ENCODE measurements around the gene TAP1. TPM values are rescaled to one million over a fixed set of nuclear protein-coding genes. Genes with fewer than 3 reads are reported as not detected.

The TAP1 gene
- total RNA-seq, 2 experiments from 2014 or later, result 319 to 328 TPM

DNA sequence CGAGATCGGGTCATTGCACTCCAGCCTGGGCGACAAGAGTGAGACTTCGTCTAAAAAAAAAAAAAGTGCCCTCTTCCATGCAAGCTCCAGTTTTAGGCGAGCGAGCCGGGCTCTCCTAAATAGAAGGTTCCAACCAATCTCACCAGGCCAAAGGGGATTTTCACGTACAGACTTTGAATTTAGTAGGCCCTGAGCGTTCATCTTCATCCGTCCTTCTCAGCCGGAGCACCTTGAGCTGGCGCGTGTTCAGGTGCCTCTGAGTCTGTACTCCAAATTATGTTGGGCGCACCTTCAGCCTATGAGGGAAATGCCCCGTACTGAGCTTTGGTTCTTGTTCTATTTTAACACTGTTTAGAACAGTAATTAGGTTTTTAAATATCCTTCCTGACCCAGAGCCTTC, 14.1 kb downstream of the TAP1 start:
- Mint-ChIP-seq H3K9me3 (ENCODE audit: insufficient read depth) (no peaks in the 10 kb centered on the region), H3K27me3 (ENCODE audit: low read depth) (no peaks in the 10 kb centered on the region), H3K4me1 (ENCODE audit: low read depth) (peaks cover 70% of the 10 kb centered on the region), H3K4me3 (peak overlapping the region; percentile 82), H3K36me3 (ENCODE audit: low read depth) (peaks cover 81% of the 10 kb centered on the region), H3K27ac (peak overlapping the region; percentile 99)
- DNase-seq (peak; percentile 22), ATAC-seq (no peak)
- ChIA-PET CTCF (interaction anchor here (0.8 to 10.8 kb wide), 25 partner anchors 8 to 180 kb away, joined by 3 to 512 read pairs (median 11); partner anchors contain the start of genes BRD2, HLA-DMA, HLA-DMB and PSMB9), POLR2A (interaction anchor here (0.6 to 11.9 kb wide), 9 partner anchors 8 to 216 kb away, joined by 3 to 812 read pairs (median 27); partner anchors contain the start of genes BRD2, PSMB9 and TAP1)

DNA sequence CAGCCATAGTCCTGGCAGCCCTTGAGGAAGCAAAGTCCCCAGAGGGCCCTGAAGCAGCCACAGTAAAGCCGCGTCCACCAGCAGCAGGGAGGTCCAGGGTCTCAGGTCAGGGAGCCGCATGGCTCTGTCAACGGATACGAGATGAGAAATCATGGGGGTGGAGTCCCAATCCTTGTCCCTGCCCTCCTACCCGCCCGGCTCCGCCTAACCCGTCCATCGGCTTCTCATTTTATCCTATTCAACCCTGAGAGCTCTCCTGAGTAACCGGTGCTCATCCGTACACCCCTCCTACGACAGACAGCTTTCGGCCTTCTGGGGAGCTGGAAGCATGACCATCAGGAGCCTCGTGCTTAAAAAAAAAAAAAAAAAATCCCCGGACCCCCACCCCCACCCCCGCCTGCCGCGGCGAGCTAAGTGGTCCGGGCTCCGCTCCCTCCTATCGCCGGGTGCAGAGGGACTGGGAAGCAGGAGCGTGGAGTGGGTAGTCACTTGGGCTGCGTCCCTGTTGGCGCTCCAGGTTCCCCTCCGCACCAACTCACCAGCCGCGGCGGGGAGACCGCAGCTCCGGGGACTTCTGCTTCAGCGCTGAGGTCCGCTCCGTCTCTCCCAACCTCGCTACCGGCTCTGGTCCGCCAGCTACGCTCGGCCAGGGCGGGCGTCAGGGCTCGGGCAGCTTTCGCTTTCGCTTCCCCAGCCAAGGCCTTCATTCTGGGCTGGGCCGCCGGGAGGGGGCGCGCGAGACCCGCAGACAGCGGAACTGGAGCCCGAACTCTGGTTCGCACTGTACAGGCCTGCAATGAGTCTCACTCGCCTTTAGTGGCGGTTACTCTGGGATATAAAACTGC, 15.2 kb downstream of the TAP1 start, which contains the start of gene TAP2:
Gene TAP2 (minus strand): TSS at position 626 of the 845 bp plus-strand sequence. CDS start 506 bp downstream, at position 120.
- peaks cover 83% of the 10 kb centered on the region for H3K36me3 Mint-ChIP-seq (ENCODE audit: low read depth)
- H3K4me1 Mint-ChIP-seq (ENCODE audit: low read depth), result peaks cover 80% of the 10 kb centered on the region
- POLR2A ChIA-PET, result interaction anchor here (0.8 to 11.9 kb wide), 17 partner anchors 7 to 643 kb away, joined by 3 to 812 read pairs (median 5); partner anchors contain the start of genes BRD2, HLA-DMA, PSMB9 and TAP1
- CTCF ChIA-PET, result interaction anchor here (0.6 to 10.8 kb wide), 52 partner anchors 8 to 709 kb away, joined by 3 to 512 read pairs (median 5); partner anchors contain the start of genes BRD2, GPSM3, HLA-DMA and HLA-DMB
- peak; percentile 98 for DNase-seq
- ATAC-seq, result peak; percentile 85
- H3K4me3 Mint-ChIP-seq, result peak within 1 kb of the TSS; percentile 82
- no peaks in the 10 kb centered on the region for H3K27me3 Mint-ChIP-seq (ENCODE audit: low read depth)
- no peaks in the 10 kb centered on the region for H3K9me3 Mint-ChIP-seq (ENCODE audit: insufficient read depth)
- H3K27ac Mint-ChIP-seq, result peak within 1 kb of the TSS; percentile 99

DNA sequence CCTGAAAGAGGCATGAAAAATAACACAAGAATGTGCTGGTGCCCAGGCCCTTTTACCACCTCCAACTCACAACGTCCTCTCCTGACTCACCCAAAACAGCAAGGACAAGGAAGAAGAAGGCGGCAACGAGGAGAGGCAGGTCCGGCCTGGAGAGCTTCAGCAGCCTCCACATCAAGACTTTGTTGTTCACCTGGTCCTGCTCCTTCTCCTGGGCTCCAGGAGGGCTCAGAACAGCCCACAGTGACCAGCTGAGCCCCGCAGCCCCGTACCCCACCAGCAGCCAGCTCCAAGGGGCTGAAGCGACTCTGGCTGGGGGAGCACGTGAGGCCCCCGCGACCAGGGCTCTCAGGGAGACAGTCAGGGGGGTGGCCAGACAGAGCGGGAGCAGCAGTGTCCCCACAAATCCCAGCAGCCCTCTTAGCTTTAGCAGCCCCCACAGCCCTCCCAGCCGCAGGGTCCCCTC, 15.8 kb downstream of the TAP1 start:
- ChIA-PET POLR2A (interaction anchor here (0.8 to 11.9 kb wide), 14 partner anchors 9 to 215 kb away, joined by 3 to 812 read pairs (median 6); partner anchors contain the start of genes BRD2, HLA-DMA, PSMB9 and TAP1), CTCF (interaction anchor here (0.8 to 10.8 kb wide), 32 partner anchors 8 to 427 kb away, joined by 3 to 512 read pairs (median 8); partner anchors contain the start of genes BRD2, HLA-DMA, HLA-DMB and PSMB9)
- no peak for ATAC-seq
- no peaks in the 10 kb centered on the region for H3K27me3 Mint-ChIP-seq (ENCODE audit: low read depth)
- H3K4me1 Mint-ChIP-seq (ENCODE audit: low read depth), result peaks cover 87% of the 10 kb centered on the region
- H3K27ac Mint-ChIP-seq, result peak overlapping the region; percentile 99
- no peaks in the 10 kb centered on the region for H3K9me3 Mint-ChIP-seq (ENCODE audit: insufficient read depth)
- peak; percentile 21 for DNase-seq
- H3K4me3 Mint-ChIP-seq, result peak overlapping the region; percentile 82
- H3K36me3 Mint-ChIP-seq (ENCODE audit: low read depth), result peaks cover 84% of the 10 kb centered on the region

DNA sequence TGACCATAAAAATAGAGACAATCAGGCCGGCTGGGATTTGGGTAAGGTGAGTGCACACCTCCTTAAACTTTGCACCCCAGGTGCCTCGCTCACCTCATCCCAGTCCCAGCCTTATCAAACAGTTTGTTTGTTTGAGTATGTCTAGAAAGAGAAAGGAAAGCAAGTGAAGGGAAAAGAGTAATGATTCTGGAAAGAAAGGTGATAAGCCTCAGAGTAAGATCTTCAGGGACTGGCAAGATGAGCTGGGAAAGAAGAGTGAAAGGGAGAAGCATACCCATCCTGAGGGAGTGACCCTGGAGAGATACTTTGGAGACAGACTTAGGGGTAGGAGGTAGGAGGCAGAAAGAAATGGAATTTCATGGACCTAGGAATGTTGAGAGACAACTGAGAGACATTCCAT, 16.6 kb downstream of the TAP1 start:
- H3K27ac Mint-ChIP-seq, result peak overlapping the region; percentile 99
- no peaks in the 10 kb centered on the region for H3K9me3 Mint-ChIP-seq (ENCODE audit: insufficient read depth)
- peaks cover 84% of the 10 kb centered on the region for H3K36me3 Mint-ChIP-seq (ENCODE audit: low read depth)
- H3K27me3 Mint-ChIP-seq (ENCODE audit: low read depth), result no peaks in the 10 kb centered on the region
- H3K4me1 Mint-ChIP-seq (ENCODE audit: low read depth), result peaks cover 89% of the 10 kb centered on the region
- peak overlapping the region; percentile 82 for H3K4me3 Mint-ChIP-seq
- DNase-seq, result peak; percentile 16
- POLR2A ChIA-PET, result interaction anchor here (10.2 to 11.9 kb wide), 2 partner anchors 20 to 135 kb away, joined by 381 to 812 read pairs; partner anchors contain the start of genes BRD2, PSMB9 and TAP1
- no peak for ATAC-seq
- CTCF ChIA-PET, result interaction anchor here (3.4 to 10.8 kb wide), 4 partner anchors 12 to 149 kb away, joined by 62 to 512 read pairs (median 232); partner anchors contain the start of genes PSMB9 and TAP1

DNA sequence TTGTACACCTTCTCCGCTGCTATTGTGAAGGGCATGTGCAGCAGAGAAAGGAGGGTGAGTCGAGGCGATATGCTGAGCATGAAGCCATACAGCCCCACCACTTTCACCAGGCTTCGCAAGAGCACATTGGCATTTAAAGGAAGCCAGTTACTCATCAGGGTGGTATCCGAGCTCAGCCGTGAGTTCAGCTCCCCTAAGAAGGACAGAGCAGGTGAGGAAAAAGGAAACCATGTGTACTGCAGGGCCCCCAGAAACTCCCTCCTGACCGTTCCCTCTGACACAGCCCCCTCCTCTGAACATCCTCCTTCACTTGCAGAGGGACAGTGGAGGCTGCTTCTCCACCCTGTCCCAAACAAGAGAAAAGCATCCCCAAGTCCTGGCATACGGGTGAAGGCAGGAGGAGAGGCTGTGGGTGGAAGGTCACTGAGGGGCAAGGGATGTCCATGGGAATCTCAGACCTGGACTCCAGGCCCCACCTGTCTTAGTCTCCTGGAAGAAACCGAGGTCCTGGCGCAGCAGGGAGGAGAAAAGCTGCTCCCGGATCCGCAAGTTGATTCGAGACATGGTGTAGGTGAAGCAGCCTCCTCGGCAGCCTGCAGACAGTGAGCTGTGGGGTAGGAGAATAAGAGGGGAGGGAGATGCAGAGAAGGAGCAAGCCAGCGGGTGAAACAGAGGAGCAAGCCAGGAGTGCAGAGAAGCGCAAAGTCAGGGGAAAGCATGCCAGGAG, 18.2 kb downstream of the TAP1 start:
- Mint-ChIP-seq H3K4me3 (no peak overlapping the region), H3K36me3 (ENCODE audit: low read depth) (peaks cover 84% of the 10 kb centered on the region), H3K9me3 (ENCODE audit: insufficient read depth) (no peaks in the 10 kb centered on the region), H3K4me1 (ENCODE audit: low read depth) (peaks cover 80% of the 10 kb centered on the region), H3K27me3 (ENCODE audit: low read depth) (no peaks in the 10 kb centered on the region), H3K27ac (peak overlapping the region; percentile 19)
- DNase-seq (peak; percentile 18), ATAC-seq (no peak)
- CTCF ChIA-PET, result interaction anchor here (1.3 to 4.4 kb wide), 2 partner anchors 18 to 33 kb away, joined by 3 to 27 read pairs; partner anchors contain the start of genes PSMB9 and TAP1
- POLR2A ChIA-PET, result interaction anchor here (0.6 to 3.9 kb wide), 8 partner anchors 8 to 600 kb away, joined by 3 to 21 read pairs (median 3); partner anchors contain the start of genes PSMB9 and TAP1

DNA sequence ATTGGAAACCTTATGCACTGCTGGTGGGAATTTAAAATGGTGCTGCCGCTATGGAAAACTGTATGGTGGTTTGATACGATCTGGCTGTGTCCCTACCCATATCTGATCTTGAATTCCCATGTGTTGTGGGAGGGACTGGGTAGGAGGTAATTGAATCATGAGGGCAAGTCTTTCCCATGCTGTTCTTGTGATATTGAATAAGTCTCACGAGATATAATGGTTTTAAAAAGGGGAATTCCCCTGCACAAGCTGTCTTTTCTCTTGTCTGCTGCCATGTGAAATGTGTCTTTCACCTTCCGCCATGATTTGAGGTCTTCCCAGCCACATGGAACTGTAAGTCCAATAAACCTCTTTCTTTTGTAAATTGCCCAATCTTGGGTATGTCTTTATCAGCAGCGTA, 19.8 kb downstream of the TAP1 start:
- POLR2A ChIA-PET, result interaction anchor here (0.6 to 3.9 kb wide), 4 partner anchors 11 to 138 kb away, joined by 3 to 21 read pairs (median 10); partner anchors contain the start of genes PSMB9 and TAP1
- DNase-seq, result peak; percentile 10
- H3K27ac Mint-ChIP-seq, result peak overlapping the region; percentile 30
- no peaks in the 10 kb centered on the region for H3K27me3 Mint-ChIP-seq (ENCODE audit: low read depth)
- H3K36me3 Mint-ChIP-seq (ENCODE audit: low read depth), result peaks cover 91% of the 10 kb centered on the region
- ATAC-seq, result no peak
- no peak overlapping the region for H3K4me3 Mint-ChIP-seq
- CTCF ChIA-PET, result interaction anchor here (1.0 to 4.4 kb wide), 3 partner anchors 20 to 151 kb away, joined by 3 to 27 read pairs (median 3); partner anchors contain the start of gene TAP1
- H3K9me3 Mint-ChIP-seq (ENCODE audit: insufficient read depth), result no peaks in the 10 kb centered on the region
- H3K4me1 Mint-ChIP-seq (ENCODE audit: low read depth), result peaks cover 72% of the 10 kb centered on the region

DNA sequence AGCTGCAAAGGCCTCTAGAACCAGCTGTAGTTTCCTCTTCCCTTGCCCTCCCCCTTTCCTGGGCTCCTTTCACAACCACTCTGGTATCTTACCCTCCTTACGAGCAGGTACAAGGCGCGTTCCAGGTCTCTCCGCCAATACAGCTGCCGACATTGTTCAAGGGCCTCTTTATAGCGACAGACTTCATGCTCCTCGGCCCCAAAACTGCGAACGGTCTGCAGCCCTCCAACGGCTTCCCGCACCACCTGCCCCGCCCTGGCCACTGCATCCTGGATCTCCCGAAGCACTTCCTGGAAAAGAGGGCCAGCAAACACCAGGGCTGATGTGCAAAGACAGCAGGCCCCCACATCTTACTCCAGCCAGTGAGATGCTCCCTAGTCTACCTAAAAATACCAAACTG, 21.0 kb downstream of the TAP1 start:
- Mint-ChIP-seq H3K9me3 (ENCODE audit: insufficient read depth) (no peaks in the 10 kb centered on the region), H3K4me3 (no peak overlapping the region), H3K27me3 (ENCODE audit: low read depth) (no peaks in the 10 kb centered on the region), H3K27ac (peak overlapping the region; percentile 21), H3K4me1 (ENCODE audit: low read depth) (peaks cover 73% of the 10 kb centered on the region), H3K36me3 (ENCODE audit: low read depth) (peaks cover 97% of the 10 kb centered on the region)
- DNase-seq, result peak; percentile 17
- CTCF ChIA-PET, result interaction anchor here (0.9 to 4.4 kb wide), 3 partner anchors 21 to 35 kb away, joined by 3 to 27 read pairs (median 4); partner anchors contain the start of gene TAP1
- ATAC-seq, result no peak
- POLR2A ChIA-PET, result interaction anchor here (0.5 to 3.9 kb wide), 5 partner anchors 9 to 141 kb away, joined by 3 to 21 read pairs (median 3); partner anchors contain the start of genes PSMB9 and TAP1

DNA sequence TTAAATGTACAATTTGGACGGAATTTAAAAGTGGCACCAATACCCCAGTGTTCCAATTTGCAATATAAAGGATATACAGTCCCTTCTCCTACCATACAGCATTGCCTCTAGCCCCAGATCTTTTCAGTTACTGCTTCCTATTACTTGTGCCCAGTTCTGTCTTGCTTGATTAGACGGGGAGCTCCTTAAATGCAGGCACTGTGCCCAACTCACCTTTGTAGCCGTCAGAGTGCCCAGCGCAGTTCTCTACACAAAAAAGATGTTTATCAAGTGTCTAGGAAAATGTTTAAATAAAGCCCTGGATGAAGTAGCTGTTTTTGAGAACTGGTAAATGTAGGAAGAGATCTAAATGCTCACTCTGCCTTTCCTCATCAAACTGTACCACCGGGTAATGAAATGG, 22.6 kb downstream of the TAP1 start:
- Mint-ChIP-seq H3K27me3 (ENCODE audit: low read depth) (no peaks in the 10 kb centered on the region), H3K27ac (no peak overlapping the region), H3K4me1 (ENCODE audit: low read depth) (peaks cover 61% of the 10 kb centered on the region), H3K9me3 (ENCODE audit: insufficient read depth) (no peaks in the 10 kb centered on the region), H3K4me3 (no peak overlapping the region), H3K36me3 (ENCODE audit: low read depth) (peaks cover 85% of the 10 kb centered on the region)
- POLR2A ChIA-PET, result interaction anchor here (0.7 to 1.2 kb wide), 4 partner anchors 9 to 141 kb away, joined by 3 to 4 read pairs (median 3); no protein-coding TSS in a partner anchor
- DNase-seq, result no peak
- no peak for ATAC-seq
- CTCF ChIA-PET, result interaction anchor here (0.9 to 2.6 kb wide), 3 partner anchors 8 to 37 kb away, joined by 3 to 17 read pairs (median 3); partner anchors contain the start of gene TAP2

DNA sequence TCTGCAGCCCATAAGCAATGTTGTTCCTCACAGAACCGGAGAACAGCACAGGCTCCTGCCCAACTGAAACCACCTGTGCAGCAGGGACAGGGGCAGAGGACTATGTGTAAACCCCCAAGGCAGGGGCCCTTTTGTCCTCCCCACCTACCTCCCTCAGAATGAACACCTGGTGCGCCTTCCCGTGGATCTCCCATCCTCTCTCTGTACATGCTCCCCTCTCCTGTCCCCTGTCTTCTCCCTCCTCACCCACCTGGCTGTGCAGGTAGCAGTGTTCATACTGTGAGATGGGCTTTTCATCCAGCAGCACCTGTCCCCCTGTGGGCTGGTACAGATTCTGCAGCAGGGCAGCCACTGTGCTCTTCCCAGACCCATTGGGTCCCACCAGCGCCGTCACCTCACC, 23.5 kb downstream of the TAP1 start:
- peaks cover 52% of the 10 kb centered on the region for H3K4me1 Mint-ChIP-seq (ENCODE audit: low read depth)
- H3K4me3 Mint-ChIP-seq, result no peak overlapping the region
- no peak for ATAC-seq
- DNase-seq, result no peak
- peaks cover 76% of the 10 kb centered on the region for H3K36me3 Mint-ChIP-seq (ENCODE audit: low read depth)
- POLR2A ChIA-PET, result interaction anchor here (1.0 to 4.2 kb wide), 3 partner anchors 9 to 15 kb away, joined by 3 to 27 read pairs (median 3); partner anchors contain the start of gene TAP2
- no peaks in the 10 kb centered on the region for H3K27me3 Mint-ChIP-seq (ENCODE audit: low read depth)
- H3K27ac Mint-ChIP-seq, result peak overlapping the region; percentile 27
- CTCF ChIA-PET, result interaction anchor here (1.3 to 2.6 kb wide), 2 partner anchors 9 to 39 kb away, joined by 6 to 17 read pairs; partner anchors contain the start of gene TAP2
- H3K9me3 Mint-ChIP-seq (ENCODE audit: insufficient read depth), result no peaks in the 10 kb centered on the region

DNA sequence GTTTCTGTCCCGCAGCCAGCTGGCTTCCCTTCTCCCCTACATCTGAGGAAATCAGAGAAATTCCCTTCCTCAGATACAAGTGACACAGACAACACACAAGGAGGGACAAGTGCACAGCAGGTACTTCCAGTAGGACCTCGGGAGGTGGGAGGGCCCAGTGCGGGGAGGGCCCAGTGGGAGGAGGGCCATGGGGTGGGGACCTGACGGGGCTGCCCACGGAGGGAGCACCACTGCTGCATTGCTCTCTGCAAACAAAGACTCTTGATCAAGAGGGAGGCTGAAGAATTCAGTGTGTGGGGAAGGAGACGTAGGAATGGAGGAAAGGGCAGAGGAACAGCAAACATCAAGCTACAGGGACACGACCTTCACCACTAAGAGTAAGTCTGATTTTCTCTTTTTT, 24.0 kb downstream of the TAP1 start:
- ChIA-PET CTCF (interaction anchor here (1.3 to 2.6 kb wide), 2 partner anchors 10 to 39 kb away, joined by 6 to 17 read pairs; partner anchors contain the start of gene TAP2), POLR2A (interaction anchor here (0.6 to 4.2 kb wide), 3 partner anchors 9 to 28 kb away, joined by 3 to 27 read pairs (median 3); partner anchors contain the start of gene TAP2)
- Mint-ChIP-seq H3K27ac (no peak overlapping the region), H3K27me3 (ENCODE audit: low read depth) (no peaks in the 10 kb centered on the region), H3K9me3 (ENCODE audit: insufficient read depth) (no peaks in the 10 kb centered on the region), H3K36me3 (ENCODE audit: low read depth) (peaks cover 71% of the 10 kb centered on the region), H3K4me3 (no peak overlapping the region), H3K4me1 (ENCODE audit: low read depth) (peaks cover 46% of the 10 kb centered on the region)
- ATAC-seq, result no peak
- DNase-seq, result no peak
